A549 (cell line): ENCODE data around the gene MED16. TPM values are rescaled to one million over a fixed set of nuclear protein-coding genes. Genes with fewer than 3 reads are reported as not detected.

Experiments used
- ATAC-seq, 2 experiments: fragments of 200-7000 bp in 1 of 2; fragments of >200 bp in 1 of 2; cut with Nextera tagmentation in 1 of 2; cut with Tn5 transposase in 1 of 2; 3 replicates each; pipeline versions ENCODE4 v1.8.0 to v1.9.1; 2018 to 2020; ENCODE audit warnings: mild to moderate bottlenecking in 1 of 2, moderate library complexity in 1 of 2
- CTCF ChIA-PET: fragments of 300-600 bp; sonication (Branson Sonifier 250); formaldehyde crosslinking; extraction: SDS; loops from one replicate; lab custom pipeline; 2021; ENCODE audit warnings: antibody characterized with exemption, inconsistent platforms; lab: Yijun Ruan, JAX
- POLR2A ChIA-PET: fragments of 350-600 bp; formaldehyde crosslinking; extraction: SDS; loops from one replicate; lab custom pipeline; 2021; ENCODE audit warnings: antibody characterized with exemption, inconsistent platforms; lab: Yijun Ruan, JAX
- DNase-seq, 2 experiments: peaks; one replicate each; pipeline versions ENCODE4 v3.0.0 to v3.0.0-alpha.2; 2011 to 2016; ENCODE audit warnings: low read depth in 1 of 2, low spot score in 1 of 2
- FAIRE-seq: peaks from 2 replicates; lab custom pipeline; 2011; peaks lifted over from hg19 to GRCh38; lab: Jason Lieb, UNC
- H3K27ac ChIP-seq, 2 experiments: fragments of >200 bp; sonication (Bioruptor Twin); formaldehyde crosslinking; 3 replicates each; pipeline ENCODE4 v1.5.1; 2016 to 2017
- H3K4me1 ChIP-seq: fragments of >200 bp; sonication (Bioruptor Twin); formaldehyde crosslinking; 3 replicates; pipeline ENCODE4 v1.6.1; 2016
- H3K4me2 ChIP-seq: fragments of >200 bp; sonication (Bioruptor Twin); formaldehyde crosslinking; 3 replicates; pipeline ENCODE4 v1.6.1; 2016
- H3K4me3 ChIP-seq: fragments of >200 bp; sonication (Bioruptor Twin); formaldehyde crosslinking; 3 replicates; pipeline ENCODE4 v1.5.1; 2016
- H3K9me3 ChIP-seq: fragments of >200 bp; sonication (Bioruptor Twin); formaldehyde crosslinking; 3 replicates; pipeline ENCODE4 v1.6.1; 2016
- BHLHE40 ChIP-seq: IDR thresholded peaks from 2 replicates; pipeline ENCODE4 v1.6.1; 2012; ENCODE audit warnings: low read depth, low read length, inconsistent platforms
- CBX2 ChIP-seq: fragments of 200-600 bp; sonication (generic); IDR thresholded peaks from 2 replicates; pipeline ENCODE4 v1.6.1; 2016; ENCODE audit warnings: low read depth, mild to moderate bottlenecking, borderline replicate concordance
- CEBPB ChIP-seq, 2 experiments: fragments of >200 bp in 1 of 2; sonication (Bioruptor Twin) in 1 of 2; formaldehyde crosslinking in 1 of 2; IDR thresholded peaks; 2 replicates each; pipeline ENCODE4 v1.6.1; 2012 to 2016
- CHD2 ChIP-seq: fragments of 150-350 bp; IDR thresholded peaks from 2 replicates; pipeline ENCODE4 v1.6.1; 2014; ENCODE audit warnings: low read length; ENCODE audit not compliant: partially characterized antibody
- CHD4 ChIP-seq: fragments of 200-600 bp; sonication (generic); IDR thresholded peaks from 2 replicates; pipeline ENCODE4 v1.6.1; 2016; ENCODE audit warnings: antibody characterized with exemption, mild to moderate bottlenecking, borderline replicate concordance
- EP300 ChIP-seq, 2 experiments: fragments of >200 bp; sonication (Bioruptor Twin); formaldehyde crosslinking; IDR thresholded peaks; 2 replicates in 1 of 2; 3 replicates in 1 of 2; pipeline ENCODE4 v1.6.1; 2016 to 2017
- HDAC2 ChIP-seq: fragments of 200-600 bp; sonication (generic); IDR thresholded peaks from 2 replicates; pipeline ENCODE4 v1.6.1; 2016
- HOXB5 ChIP-seq: fragments of 250-450 bp; sonication (Bioruptor Pico); IDR thresholded peaks from 2 replicates; pipeline ENCODE4 v1.5.0; 2020; ENCODE audit warnings: mild to moderate bottlenecking, moderate library complexity
- JUNB ChIP-seq: fragments of >200 bp; sonication (Bioruptor Twin); formaldehyde crosslinking; IDR thresholded peaks from 2 replicates; pipeline ENCODE4 v1.6.1; 2016
- KDM1A ChIP-seq: fragments of 200-600 bp; sonication (generic); IDR thresholded peaks from 2 replicates; pipeline ENCODE4 v1.6.1; 2016; ENCODE audit warnings: low read depth, mild to moderate bottlenecking
- KDM5A ChIP-seq: fragments of 200-600 bp; sonication (generic); IDR thresholded peaks from 2 replicates; pipeline ENCODE4 v1.6.1; 2016; ENCODE audit warnings: antibody characterized with exemption, mild to moderate bottlenecking
- MAZ ChIP-seq: fragments of 150-350 bp; IDR thresholded peaks from 2 replicates; pipeline ENCODE4 v1.6.1; 2014; ENCODE audit warnings: antibody characterized with exemption, low read depth, low read length, borderline replicate concordance
- NFE2L2 ChIP-seq: fragments of 150-350 bp; conservative IDR thresholded peaks from 2 replicates; pipeline ENCODE4 v1.6.1; 2014; ENCODE audit warnings: low read length
- NPAS2 ChIP-seq: fragments of 250-450 bp; sonication (Bioruptor Pico); IDR thresholded peaks from 2 replicates; pipeline ENCODE4 v1.8.0; 2022; ENCODE audit warnings: mild to moderate bottlenecking, moderate library complexity, borderline replicate concordance
- PHF8 ChIP-seq: fragments of 200-600 bp; sonication (generic); IDR thresholded peaks from 2 replicates; pipeline ENCODE4 v1.6.1; 2016; ENCODE audit warnings: low read depth, mild to moderate bottlenecking, antibody characterized with exemption, moderate library complexity, borderline replicate concordance
- POLR2A ChIP-seq: IDR thresholded peaks from 2 replicates; pipeline ENCODE4 v1.6.1; 2012; ENCODE audit warnings: mild to moderate bottlenecking, low read length
- POLR2AphosphoS2 ChIP-seq: conservative IDR thresholded peaks from 2 replicates; pipeline ENCODE4 v1.6.1; 2012; ENCODE audit warnings: low read length, improper control_type of control experiment, inconsistent platforms
- RCOR1 ChIP-seq: fragments of 150-350 bp; IDR thresholded peaks from 2 replicates; pipeline ENCODE4 v1.6.1; 2014; ENCODE audit warnings: antibody characterized with exemption, low read length, low read depth
- RFX5 ChIP-seq: fragments of 450-650 bp; IDR thresholded peaks from 2 replicates; pipeline ENCODE4 v1.7.1; 2014; ENCODE audit warnings: antibody characterized with exemption, mild to moderate bottlenecking, moderate library complexity
- RNF2 ChIP-seq: fragments of 200-600 bp; sonication (generic); IDR thresholded peaks from 2 replicates; pipeline ENCODE4 v1.6.1; 2016; ENCODE audit warnings: low read depth, mild to moderate bottlenecking, antibody characterized with exemption, moderate library complexity, borderline replicate concordance
- SREBF2 ChIP-seq: fragments of 450-650 bp; IDR thresholded peaks from 2 replicates; pipeline ENCODE4 v1.6.1; 2014; ENCODE audit warnings: mild to moderate bottlenecking, moderate library complexity
- TFCP2L1 ChIP-seq: fragments of 250-450 bp; sonication (Bioruptor Pico); IDR thresholded peaks from 2 replicates; pipeline ENCODE4 v1.5.0; 2021; ENCODE audit warnings: mild to moderate bottlenecking
- TP53 ChIP-seq: fragments of 250-450 bp; sonication (Bioruptor Pico); IDR thresholded peaks from 2 replicates; pipeline ENCODE4 v1.5.0; 2021; ENCODE audit warnings: mild to moderate bottlenecking, moderate library complexity
- WGBS: methylation state at CpG from one replicate; pipeline ENCODE4 v1.1.6; 2017; ENCODE audit errors: missing lambda C conversion rate; 5-methylcytosine and 5-hydroxymethylcytosine counted together
- polyA plus RNA-seq, 4 experiments: library from polyadenylated mRNA; depleted of rRNA in 3 of 4; stranded (reverse); fragments of >200 nt; fragmentation: RNase III in 1 of 4; extraction: RNeasy Plus Mini Kit Qiagen cat#74134 plus additional on column Dnase treatment in 1 of 4; gene quantifications; 2 replicates in 3 of 4; 3 replicates in 1 of 4; pipeline ENCODE4 v1.2.3, GENCODE V29; 2011 to 2017
- TF ChIP-seq, protein P1 (sequence below): fragments of 250-450 bp; sonication (Bioruptor Pico); IDR thresholded peaks from 2 replicates; pipeline ENCODE4 v1.5.0; 2021; ENCODE audit warnings: mild to moderate bottlenecking, moderate library complexity, borderline replicate concordance
- TF ChIP-seq, protein P2 (sequence below): fragments of 150-350 bp; IDR thresholded peaks from 2 replicates; pipeline ENCODE4 v1.6.1; 2014; ENCODE audit warnings: low read depth, mild to moderate bottlenecking, low read length
- TF ChIP-seq, protein P3 (sequence below): IDR thresholded peaks from 2 replicates; pipeline ENCODE4 v1.6.1; 2012
- TF ChIP-seq, protein P4 (sequence below): fragments of 450-650 bp; IDR thresholded peaks from 2 replicates; pipeline ENCODE4 v1.6.1; 2014; ENCODE audit warnings: antibody characterized with exemption

Gene MED16
- polyA plus RNA-seq, 2 of the 4 experiments (the other 2 are of a cell fraction): 8.0 to 12.7 TPM

DNA sequence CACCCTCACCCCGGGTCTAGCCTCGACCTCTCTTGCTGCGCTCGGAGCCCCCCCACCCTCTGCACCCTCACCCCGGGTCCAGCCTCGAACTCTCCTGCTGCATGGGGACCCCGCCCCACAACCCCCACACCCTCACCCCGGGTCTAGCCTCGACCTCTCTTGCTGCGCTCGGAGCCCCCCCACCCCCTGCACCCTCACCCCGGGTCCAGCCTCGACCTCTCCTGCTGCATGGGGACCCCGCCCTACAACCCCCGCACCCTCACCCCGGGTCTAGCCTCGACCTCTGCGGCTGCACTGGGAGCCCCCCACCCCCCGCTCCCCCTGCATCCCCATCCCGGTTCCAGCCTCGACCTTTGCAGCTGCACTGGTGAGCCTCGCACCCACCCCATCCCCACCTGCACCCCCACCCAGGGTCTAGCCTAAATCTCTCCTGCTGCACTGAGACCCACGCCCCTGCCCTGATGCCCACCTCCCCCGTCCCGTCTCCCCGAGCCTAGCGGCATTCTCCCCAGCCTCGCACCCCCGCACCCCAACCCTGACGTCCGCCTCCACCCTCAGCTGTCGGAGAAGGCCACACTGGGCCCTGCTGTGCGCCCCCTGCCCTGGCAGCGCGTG lies 31.7 kb downstream of the MED16 start:
- Histone ChIP-seq H3K27ac (peak overlapping the region; percentile 87 to 97), H3K9me3 (no peaks in the 10 kb centered on the region), H3K4me3 (peak overlapping the region; percentile 80)
- 80% methylated on average over 1 of the region's 35 CpGs for WGBS
- no peak for FAIRE-seq
- ATAC-seq: no peak; a peak in 1 of 6 replicates
- CTCF ChIA-PET: interaction anchor here (1.2 kb wide), 1 partner anchor 10 kb away, joined by 3 read pairs; no protein-coding TSS in a partner anchor
- POLR2A ChIA-PET: no interaction called here
- DNase-seq: no peak
- TF ChIP-seq, protein P1, sequence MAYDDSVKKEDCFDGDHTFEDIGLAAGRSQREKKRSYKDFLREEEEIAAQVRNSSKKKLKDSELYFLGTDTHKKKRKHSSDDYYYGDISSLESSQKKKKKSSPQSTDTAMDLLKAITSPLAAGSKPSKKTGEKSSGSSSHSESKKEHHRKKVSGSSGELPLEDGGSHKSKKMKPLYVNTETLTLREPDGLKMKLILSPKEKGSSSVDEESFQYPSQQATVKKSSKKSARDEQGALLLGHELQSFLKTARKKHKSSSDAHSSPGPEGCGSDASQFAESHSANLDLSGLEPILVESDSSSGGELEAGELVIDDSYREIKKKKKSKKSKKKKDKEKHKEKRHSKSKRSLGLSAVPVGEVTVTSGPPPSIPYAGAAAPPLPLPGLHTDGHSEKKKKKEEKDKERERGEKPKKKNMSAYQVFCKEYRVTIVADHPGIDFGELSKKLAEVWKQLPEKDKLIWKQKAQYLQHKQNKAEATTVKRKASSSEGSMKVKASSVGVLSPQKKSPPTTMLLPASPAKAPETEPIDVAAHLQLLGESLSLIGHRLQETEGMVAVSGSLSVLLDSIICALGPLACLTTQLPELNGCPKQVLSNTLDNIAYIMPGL (CRISPR knock-in tag): no peak
- TF ChIP-seq CBX2: no peak
- no peak for TF ChIP-seq SREBF2
- TF ChIP-seq JUNB: no peak
- no peak for TF ChIP-seq BHLHE40
- TF ChIP-seq NFE2L2: no peak
- TF ChIP-seq NPAS2: no peak
- TF ChIP-seq HDAC2: no peak
- no peak for TF ChIP-seq TFCP2L1 (CRISPR knock-in tag)
- no peak for TF ChIP-seq CHD4
- no peak for TF ChIP-seq CHD2
- no peak for TF ChIP-seq RFX5
- TF ChIP-seq MAZ: no peak
- TF ChIP-seq, all 56 proteins: peak for 0
- Histone ChIP-seq H3K4me2 (peak overlapping the region; percentile 76), H3K4me1 (peaks cover 19% of the 10 kb centered on the region)

DNA sequence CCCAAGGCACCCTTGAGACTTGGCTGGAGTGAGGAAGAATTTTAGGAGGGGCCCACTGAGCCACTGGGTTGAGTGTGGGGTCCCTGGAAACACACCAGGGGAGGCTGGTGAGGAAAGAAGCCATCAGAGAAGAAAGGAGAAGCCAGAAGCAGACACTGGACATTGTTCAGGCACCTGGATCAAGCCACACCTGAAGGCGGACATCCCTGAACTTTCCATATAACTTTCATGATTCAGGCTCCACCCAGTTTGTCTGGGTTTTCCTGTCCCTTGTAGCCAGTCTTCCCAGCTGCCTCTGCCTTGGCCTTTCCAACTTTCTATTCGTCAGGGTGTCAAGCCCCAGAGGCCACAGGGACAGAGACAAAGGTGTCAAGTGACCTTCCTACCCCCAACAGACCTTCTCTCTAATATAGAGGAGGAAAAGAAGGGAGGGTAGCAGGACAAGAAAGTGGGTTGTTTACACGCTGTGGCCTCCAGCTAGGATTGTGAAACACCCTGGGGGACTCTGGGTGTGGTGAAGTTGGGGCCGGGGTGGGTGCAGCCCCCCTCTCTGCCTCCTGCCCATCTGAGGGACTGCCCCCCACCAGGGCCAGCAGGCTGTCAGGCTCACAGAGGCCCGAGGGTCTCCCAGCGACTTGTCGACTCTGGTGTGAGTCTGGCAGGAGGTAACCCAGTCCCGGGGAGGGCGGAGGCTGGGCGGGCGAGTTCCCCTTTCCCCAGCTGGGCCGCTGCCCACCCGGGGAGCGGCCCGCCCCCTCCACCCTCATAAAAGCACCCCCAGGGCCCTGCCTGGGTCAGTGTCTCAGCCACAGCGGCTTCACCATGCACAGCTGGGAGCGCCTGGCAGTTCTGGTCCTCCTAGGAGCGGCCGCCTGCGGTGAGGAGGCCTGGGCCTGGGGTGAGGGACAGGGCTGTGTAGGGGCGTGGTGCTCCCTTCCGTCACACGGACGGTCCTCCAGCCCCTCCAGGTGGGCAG lies 33.8 kb downstream of the MED16 start, which contains the start of gene CFD:
Gene CFD, plus strand, starts transcription at position 797 of the 976 bp plus-strand sequence. Its CDS starts 26 bp downstream, at position 823.
- peak within 1 kb of the TSS; percentile 87 to 97 for H3K27ac ChIP-seq
- DNase-seq: no peak

More for the DNA sequence above, 33.8 kb downstream of the MED16 start, which contains the start of gene CFD:
- no peaks in the 10 kb centered on the region for H3K9me3 ChIP-seq
- TF ChIP-seq TP53: no peak
- TF ChIP-seq POLR2AphosphoS2: no peak
- TF ChIP-seq HOXB5 (CRISPR knock-in tag): no peak
- TF ChIP-seq, protein P2, sequence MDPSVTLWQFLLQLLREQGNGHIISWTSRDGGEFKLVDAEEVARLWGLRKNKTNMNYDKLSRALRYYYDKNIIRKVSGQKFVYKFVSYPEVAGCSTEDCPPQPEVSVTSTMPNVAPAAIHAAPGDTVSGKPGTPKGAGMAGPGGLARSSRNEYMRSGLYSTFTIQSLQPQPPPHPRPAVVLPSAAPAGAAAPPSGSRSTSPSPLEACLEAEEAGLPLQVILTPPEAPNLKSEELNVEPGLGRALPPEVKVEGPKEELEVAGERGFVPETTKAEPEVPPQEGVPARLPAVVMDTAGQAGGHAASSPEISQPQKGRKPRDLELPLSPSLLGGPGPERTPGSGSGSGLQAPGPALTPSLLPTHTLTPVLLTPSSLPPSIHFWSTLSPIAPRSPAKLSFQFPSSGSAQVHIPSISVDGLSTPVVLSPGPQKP: no peak
- TF ChIP-seq, protein P3, sequence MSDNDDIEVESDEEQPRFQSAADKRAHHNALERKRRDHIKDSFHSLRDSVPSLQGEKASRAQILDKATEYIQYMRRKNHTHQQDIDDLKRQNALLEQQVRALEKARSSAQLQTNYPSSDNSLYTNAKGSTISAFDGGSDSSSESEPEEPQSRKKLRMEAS: no peak
- TF ChIP-seq EP300 (IDR thresholded peaks at IDR 0.05): no peak
- TF ChIP-seq RCOR1: no peak
- no peak for TF ChIP-seq KDM1A
- peak; percentile 20 to 65; a peak in 2 of 4 replicates for TF ChIP-seq CEBPB (IDR thresholded peaks at IDR 0.05)
- TF ChIP-seq RNF2: no peak
- TF ChIP-seq POLR2A: peak; percentile 27; the same call in 1 of the 2 replicates
- TF ChIP-seq, protein P4, sequence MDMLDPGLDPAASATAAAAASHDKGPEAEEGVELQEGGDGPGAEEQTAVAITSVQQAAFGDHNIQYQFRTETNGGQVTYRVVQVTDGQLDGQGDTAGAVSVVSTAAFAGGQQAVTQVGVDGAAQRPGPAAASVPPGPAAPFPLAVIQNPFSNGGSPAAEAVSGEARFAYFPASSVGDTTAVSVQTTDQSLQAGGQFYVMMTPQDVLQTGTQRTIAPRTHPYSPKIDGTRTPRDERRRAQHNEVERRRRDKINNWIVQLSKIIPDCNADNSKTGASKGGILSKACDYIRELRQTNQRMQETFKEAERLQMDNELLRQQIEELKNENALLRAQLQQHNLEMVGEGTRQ: no peak
- TF ChIP-seq KDM5A: no peak
- no peak for TF ChIP-seq CHD4
- no peak for TF ChIP-seq PHF8
- no peak for TF ChIP-seq CHD2
- TF ChIP-seq, all 56 proteins: peak for 2
- FAIRE-seq (no peak), ATAC-seq (peak; percentile 21 to 37; a peak in 3 of 6 replicates)
- Histone ChIP-seq H3K4me3 (peak within 1 kb of the TSS; percentile 80), H3K4me2 (peak within 1 kb of the TSS; percentile 76), H3K4me1 (peaks cover 19% of the 10 kb centered on the region)
- 26% methylated on average over 10 of the region's 24 CpGs for WGBS
- ChIA-PET POLR2A (no interaction called here), CTCF (interaction anchor here (0.8 to 2.1 kb wide), 4 partner anchors 8 to 64 kb away, joined by 3 to 5 read pairs (median 4); no protein-coding TSS in a partner anchor)
